Neural progenitor cell (in vitro differentiated cells): ENCODE measurements around the gene DCAF10.

Experiments used
- EZH2 ChIP-seq: fragments of 200-600 bp; sonication (generic); IDR thresholded peaks from 2 replicates; pipeline ENCODE4 v1.6.1; 2017; ENCODE audit warnings: antibody characterized with exemption, mild to moderate bottlenecking, moderate library complexity
- EZH2phosphoT487 ChIP-seq: fragments of 200-600 bp; sonication (generic); IDR thresholded peaks from 2 replicates; pipeline ENCODE4 v1.6.1; 2017; ENCODE audit warnings: antibody characterized with exemption
- TF ChIP-seq, protein P1 (sequence below): fragments of 200-600 bp; sonication (generic); IDR thresholded peaks from 2 replicates; pipeline ENCODE4 v1.5.1; 2017; ENCODE audit warnings: antibody characterized with exemption, mild to moderate bottlenecking

DNA sequence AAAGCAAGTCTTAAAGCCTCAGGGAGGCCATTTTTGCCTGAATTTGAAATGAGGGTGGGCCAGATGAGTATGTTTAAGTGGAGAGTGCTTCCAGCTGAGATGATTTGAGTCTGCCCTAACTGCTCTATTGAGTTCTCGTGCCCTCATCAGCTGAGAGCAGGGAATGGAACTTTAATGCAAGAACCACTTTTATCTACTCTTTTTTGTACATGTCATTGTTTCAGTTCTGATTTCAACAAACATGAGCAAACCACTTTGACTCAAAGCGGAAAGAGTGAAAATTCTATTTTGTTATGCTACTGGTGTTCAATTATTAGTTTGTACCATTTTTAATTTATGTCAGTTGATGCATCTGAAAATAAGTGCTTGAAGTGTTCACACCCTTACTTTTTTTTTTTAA lies 35.8 kb downstream of the DCAF10 start:
- TF ChIP-seq, protein P1, sequence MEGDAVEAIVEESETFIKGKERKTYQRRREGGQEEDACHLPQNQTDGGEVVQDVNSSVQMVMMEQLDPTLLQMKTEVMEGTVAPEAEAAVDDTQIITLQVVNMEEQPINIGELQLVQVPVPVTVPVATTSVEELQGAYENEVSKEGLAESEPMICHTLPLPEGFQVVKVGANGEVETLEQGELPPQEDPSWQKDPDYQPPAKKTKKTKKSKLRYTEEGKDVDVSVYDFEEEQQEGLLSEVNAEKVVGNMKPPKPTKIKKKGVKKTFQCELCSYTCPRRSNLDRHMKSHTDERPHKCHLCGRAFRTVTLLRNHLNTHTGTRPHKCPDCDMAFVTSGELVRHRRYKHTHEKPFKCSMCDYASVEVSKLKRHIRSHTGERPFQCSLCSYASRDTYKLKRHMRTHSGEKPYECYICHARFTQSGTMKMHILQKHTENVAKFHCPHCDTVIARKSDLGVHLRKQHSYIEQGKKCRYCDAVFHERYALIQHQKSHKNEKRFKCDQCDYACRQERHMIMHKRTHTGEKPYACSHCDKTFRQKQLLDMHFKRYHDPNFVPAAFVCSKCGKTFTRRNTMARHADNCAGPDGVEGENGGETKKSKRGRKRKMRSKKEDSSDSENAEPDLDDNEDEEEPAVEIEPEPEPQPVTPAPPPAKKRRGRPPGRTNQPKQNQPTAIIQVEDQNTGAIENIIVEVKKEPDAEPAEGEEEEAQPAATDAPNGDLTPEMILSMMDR, result no peak
- no peak for TF ChIP-seq EZH2phosphoT487
- TF ChIP-seq EZH2, result no peak
